Neuron (in vitro differentiated cells): Measurements from ENCODE around the gene PURB.
A peak's percentile ranks its signal among the peaks of the same experiment; 100 is the strongest.
"Not testable (repeated sequence)": the region's sequence is repeated elsewhere in the genome, so short reads cannot be mapped to it uniquely, and the experiment has no call there.

Source experiments
- H2AFZ ChIP-seq: one replicate; pipeline ENCODE4 v1.6.1; 2013; ENCODE audit warnings: low read depth, mild to moderate bottlenecking, inconsistent platforms, low read length, moderate library complexity
- H3K27me3 ChIP-seq: one replicate; pipeline ENCODE4 v1.6.1; 2013; ENCODE audit warnings: low read length; ENCODE audit not compliant: insufficient read depth
- H3K36me3 ChIP-seq: one replicate; pipeline ENCODE4 v1.6.1; 2013; ENCODE audit warnings: low read length; ENCODE audit not compliant: insufficient read depth
- H3K4me1 ChIP-seq: one replicate; pipeline ENCODE4 v1.6.1; 2013; ENCODE audit warnings: low read length; ENCODE audit not compliant: insufficient read depth
- H3K4me3 ChIP-seq: 2 replicates; pipeline ENCODE4 v1.5.1; 2013; ENCODE audit warnings: mild to moderate bottlenecking, low read length, moderate library complexity
- H3K9me3 ChIP-seq: one replicate; pipeline ENCODE4 v1.6.1; 2013; ENCODE audit warnings: low read length

PURB gene

DNA sequence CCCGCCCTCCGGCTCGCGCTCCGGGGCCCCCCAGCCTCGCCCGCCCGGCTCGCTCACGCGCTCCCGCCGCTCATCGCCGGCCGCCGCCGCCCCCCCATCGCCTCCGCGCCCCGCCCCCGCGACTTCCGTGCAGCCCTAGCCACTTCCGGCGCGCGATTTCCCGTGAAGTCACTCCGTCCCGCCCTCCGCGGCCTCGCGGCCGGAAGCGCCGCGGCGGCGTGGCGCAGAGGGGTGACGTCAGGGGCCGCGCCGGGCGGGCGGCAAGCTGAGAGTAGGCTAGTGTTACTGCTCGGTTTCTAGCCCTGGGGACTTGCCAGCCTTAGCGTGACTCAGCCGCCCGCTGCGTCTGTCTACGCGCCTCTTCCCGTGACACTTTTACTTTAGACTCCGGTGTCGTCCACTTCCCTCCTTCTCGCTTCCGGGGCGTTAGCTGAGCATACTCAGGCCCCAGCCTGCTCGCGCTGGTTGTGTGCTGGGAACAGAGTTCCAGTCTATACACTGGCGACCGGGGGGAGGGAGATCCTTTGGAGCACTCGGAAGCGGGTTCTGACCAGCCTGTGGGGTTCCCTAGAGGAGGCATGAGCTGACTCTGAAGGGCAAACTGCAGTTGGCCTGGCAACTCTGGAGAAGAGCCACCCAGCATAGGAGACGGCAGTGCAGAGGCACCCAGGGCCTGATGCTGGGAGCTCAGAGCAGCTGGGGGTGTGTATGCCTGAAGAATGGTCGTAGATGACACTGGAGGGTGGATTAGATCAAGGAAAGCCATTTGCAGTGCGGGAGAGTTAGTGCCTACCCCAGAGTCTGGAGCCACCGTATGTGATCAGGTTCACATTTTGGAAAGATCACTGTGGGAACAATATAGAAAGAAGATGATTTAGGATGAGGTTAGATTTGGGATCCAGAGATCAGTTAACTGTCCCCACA is at the start of gene PURB:
TSS of gene PURB (minus strand) at position 137 of the 924 bp plus-strand sequence. CDS start 182 bp downstream, outside the sequence.
- Histone ChIP-seq H3K9me3 (no peaks in the 10 kb centered on the region), H2AFZ (peak within 1 kb of the TSS; percentile 49), H3K27me3 (no peaks in the 10 kb centered on the region), H3K4me1 (peaks cover 38% of the 10 kb centered on the region), H3K4me3 (peak within 1 kb of the TSS; percentile 87), H3K36me3 (peaks cover 19% of the 10 kb centered on the region)

DNA sequence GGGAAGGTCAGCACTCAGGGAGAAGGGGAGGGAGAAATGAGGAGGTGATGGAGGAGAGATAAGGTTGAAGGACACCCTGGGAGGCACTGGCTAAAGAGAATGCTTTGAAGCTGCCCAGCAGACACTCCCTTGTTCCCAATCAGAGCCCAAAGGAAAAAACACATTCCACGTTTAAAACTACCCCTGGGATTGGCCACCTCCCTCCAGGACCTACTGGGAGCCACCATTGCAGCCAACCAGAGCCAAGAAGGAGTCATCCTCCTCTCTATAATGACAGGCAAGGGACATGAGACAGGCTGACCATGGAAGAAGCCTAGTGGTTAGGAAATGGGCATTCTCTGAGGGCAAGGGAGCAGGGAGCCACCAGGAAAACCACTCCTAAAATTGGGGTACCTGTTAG is 49.7 kb upstream of the PURB start:
- H3K9me3 ChIP-seq, result no peaks in the 10 kb centered on the region
- peaks cover 20% of the 10 kb centered on the region for H3K27me3 ChIP-seq
- no peak overlapping the region for H2AFZ ChIP-seq
- no peaks in the 10 kb centered on the region for H3K36me3 ChIP-seq
- H3K4me3 ChIP-seq, result no peak overlapping the region
- H3K4me1 ChIP-seq, result no peaks in the 10 kb centered on the region

DNA sequence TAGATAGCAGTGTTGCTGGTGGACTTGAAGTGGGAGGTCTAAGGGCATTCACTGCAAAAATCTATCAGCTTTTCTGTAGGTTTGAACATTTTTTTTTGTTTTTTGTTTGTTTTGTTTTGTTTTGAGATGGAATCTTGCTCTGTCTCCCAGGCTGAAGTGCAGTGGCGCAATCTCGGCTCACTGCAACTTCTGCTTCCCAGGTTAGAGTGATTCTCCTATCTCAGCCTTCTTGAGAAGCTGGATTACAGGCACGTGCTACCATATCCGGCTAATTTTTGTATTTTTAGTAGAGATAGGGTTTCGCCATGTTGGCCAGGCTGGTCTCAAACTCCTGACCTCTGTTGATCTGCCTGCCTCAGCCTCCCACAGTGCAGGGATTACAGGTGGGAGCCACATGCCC is 49.2 kb upstream of the PURB start:
- H3K9me3 ChIP-seq, H2AFZ ChIP-seq, H3K4me1 ChIP-seq, H3K4me3 ChIP-seq, H3K36me3 ChIP-seq: not testable (repeated sequence)
- H3K27me3 ChIP-seq, result peaks cover 20% of the 10 kb centered on the region

DNA sequence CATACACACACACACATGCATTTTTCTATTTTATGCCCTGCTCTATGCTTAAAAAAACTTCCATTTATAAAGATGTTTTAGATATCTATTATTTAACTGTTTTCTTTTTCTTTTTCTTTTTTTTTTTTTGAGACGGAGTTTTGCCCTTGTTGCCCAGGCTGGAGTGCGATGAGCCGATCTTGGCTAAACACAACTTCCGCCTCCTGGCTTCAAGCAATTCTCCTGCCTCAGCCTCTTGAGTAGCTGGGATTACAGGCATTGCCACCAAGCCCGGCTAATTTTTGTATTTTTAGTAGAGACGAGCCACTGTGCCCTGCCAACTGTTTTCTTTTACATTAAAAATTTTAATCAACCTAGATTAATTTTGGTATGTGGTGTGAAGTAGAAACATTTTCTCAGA is 45.6 kb upstream of the PURB start:
- H3K36me3 ChIP-seq, result no peaks in the 10 kb centered on the region
- peaks cover 4% of the 10 kb centered on the region for H3K27me3 ChIP-seq
- no peaks in the 10 kb centered on the region for H3K9me3 ChIP-seq
- H3K4me3 ChIP-seq, result no peak overlapping the region
- H2AFZ ChIP-seq, result no peak overlapping the region
- no peaks in the 10 kb centered on the region for H3K4me1 ChIP-seq

DNA sequence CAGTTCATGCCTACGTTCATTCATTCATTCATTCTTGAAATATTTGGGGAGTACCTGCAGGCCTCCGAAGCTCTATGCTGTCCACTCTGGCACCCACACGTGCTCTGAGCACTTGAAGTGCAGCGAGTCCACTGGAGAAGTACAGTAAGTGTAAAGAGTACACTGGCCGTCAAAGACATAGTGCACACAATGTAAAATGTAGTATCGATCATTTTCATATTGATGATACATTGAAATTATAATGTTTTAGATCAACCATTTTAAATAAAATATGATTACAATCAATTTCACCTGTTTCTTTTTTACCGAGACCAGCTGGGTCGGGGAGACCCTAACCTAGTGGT is 37.0 kb upstream of the PURB start:
- peaks cover 2% of the 10 kb centered on the region for H3K9me3 ChIP-seq
- H3K4me1 ChIP-seq, result no peaks in the 10 kb centered on the region
- H2AFZ ChIP-seq, result no peak overlapping the region
- H3K4me3 ChIP-seq, result no peak overlapping the region
- H3K27me3 ChIP-seq, result no peaks in the 10 kb centered on the region
- no peaks in the 10 kb centered on the region for H3K36me3 ChIP-seq

DNA sequence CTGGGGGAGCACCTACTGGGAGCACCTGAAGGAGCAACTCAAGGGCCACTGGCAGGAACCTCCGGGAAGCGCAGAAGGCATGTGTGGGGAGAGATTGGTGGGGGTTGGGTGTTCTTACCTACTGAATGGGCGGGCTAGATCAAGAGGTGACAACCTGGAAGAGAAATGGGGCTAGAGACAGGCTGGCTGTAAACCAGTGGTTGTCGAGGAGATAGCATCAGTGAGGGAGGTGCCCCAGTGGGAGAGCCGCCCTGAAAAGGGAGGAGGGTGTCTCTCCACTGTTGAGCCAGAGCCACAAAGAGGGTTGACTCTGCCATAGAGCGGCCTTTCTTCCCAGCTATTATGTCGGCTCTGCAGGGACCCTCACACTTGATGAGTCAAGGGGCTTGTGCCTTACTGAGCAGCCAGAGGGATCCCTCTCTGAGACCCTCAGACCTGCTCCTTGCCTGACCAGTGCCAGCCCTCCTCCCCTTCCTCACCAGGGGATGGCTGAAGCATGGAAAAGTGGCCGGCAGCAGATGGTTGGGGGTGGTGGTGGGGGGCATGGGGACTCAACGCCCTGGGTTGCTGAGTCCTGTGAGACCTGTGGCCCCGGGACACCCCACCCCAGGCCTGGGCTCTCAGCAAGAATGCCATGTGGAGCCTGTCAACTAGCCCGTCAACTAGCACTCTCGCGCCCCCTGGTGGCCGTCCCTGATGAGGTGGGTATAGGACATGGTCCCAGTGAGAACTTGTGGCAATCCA is 36.4 kb upstream of the PURB start:
- no peaks in the 10 kb centered on the region for H3K36me3 ChIP-seq
- no peak overlapping the region for H2AFZ ChIP-seq
- no peaks in the 10 kb centered on the region for H3K27me3 ChIP-seq
- H3K4me1 ChIP-seq, result no peaks in the 10 kb centered on the region
- peaks cover 2% of the 10 kb centered on the region for H3K9me3 ChIP-seq
- no peak overlapping the region for H3K4me3 ChIP-seq

DNA sequence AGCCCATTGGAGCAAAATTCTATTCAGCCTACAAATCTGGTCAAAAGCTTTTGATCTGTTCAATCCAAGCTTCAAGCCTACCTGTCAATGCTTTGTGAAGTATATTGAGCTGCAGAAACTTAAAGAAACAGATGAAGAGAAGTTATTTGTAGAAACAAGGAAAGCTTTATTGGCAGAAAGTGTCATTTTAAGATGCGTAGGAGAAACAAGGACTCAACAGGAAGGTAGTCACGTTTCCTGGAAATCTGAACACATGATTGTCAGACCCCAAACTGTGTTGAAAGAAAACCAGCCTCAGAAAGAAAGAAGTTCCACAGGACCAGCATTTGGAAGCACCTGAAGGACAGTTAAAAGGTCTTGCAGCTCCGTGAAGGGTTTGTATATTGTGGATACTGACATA is 34.8 kb upstream of the PURB start:
- Histone ChIP-seq H3K4me3 (no peak overlapping the region), H3K36me3 (no peaks in the 10 kb centered on the region), H3K27me3 (no peaks in the 10 kb centered on the region), H3K4me1 (peaks cover 2% of the 10 kb centered on the region), H3K9me3 (peaks cover 2% of the 10 kb centered on the region), H2AFZ (no peak overlapping the region)

DNA sequence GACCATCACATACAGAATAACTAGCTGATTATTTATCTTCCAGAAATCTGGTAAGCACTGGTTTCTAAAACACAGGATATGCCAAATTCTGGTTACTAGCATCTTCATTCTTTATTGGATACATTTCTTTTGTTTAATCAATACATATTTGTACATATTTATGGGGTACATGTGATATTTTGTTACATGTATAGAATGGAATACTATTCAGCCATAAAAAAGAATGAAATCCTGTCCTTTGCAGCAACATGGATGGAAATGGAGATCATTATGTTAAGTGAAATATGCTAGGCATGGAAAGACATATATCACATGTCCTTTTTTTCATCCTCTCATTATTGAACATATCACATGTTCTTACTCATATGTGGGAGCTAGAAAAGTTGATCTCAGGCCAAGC is 32.7 kb upstream of the PURB start:
- H3K36me3 ChIP-seq, result no peaks in the 10 kb centered on the region
- no peak overlapping the region for H2AFZ ChIP-seq
- H3K4me3 ChIP-seq, result no peak overlapping the region
- H3K9me3 ChIP-seq, result peaks cover 2% of the 10 kb centered on the region
- no peaks in the 10 kb centered on the region for H3K27me3 ChIP-seq
- H3K4me1 ChIP-seq, result peaks cover 5% of the 10 kb centered on the region

DNA sequence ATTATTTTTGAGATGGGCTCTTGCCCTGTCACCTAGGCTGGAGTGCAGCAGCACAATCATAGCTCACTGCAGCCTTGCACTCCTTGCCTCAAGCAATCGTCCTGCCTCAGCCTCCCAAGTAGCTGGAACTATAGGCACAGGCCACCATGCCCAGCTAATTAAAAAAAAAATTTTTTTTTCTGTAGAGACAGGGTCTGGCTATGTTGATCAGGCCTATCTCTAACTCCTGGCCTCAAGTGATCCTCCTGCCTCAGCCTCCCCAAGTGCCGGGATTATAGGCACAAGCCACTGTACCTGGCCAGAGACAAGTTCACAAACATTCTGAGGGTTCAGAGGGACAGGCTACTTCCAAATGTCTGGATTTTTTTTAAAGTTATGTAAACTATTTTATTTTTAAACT is 32.1 kb upstream of the PURB start:
- Histone ChIP-seq H3K4me3 (no peak overlapping the region), H3K36me3 (no peaks in the 10 kb centered on the region), H3K4me1 (peaks cover 5% of the 10 kb centered on the region)

DNA sequence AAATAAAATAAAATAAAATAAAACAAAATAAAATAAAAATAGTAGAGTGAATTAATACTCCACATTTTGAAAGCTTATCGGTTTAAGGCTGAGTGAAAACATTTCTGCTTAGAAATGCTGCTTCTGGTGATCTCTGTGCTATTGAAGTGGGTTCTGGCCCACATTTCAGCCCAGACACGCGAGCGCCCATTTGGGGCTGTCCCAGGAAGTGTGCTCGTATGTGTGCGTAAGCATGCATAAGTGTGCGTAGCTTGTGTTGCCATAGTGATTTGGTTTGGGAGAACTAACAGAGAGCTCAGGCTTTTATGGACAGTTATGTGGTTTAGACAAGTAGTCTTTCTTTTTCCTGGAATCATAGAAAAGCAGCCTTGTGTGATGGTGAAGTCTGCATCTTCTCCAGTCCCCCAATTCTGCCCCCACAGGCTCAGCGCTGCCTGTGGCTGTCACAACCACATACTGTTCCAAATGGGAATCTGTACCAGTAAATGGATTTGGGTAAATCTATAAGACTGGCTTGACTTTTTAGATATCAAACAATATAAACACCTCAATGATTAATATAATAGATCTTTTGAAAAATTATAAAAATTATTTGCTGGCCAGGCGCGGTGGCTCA is 29.8 kb upstream of the PURB start:
- Histone ChIP-seq H3K4me1 (peaks cover 5% of the 10 kb centered on the region), H3K27me3 (no peaks in the 10 kb centered on the region), H3K4me3 (no peak overlapping the region), H3K9me3 (no peaks in the 10 kb centered on the region), H2AFZ (no peak overlapping the region), H3K36me3 (no peaks in the 10 kb centered on the region)

More for the DNA sequence above, 32.1 kb upstream of the PURB start:
- Histone ChIP-seq H3K9me3 (peaks cover 2% of the 10 kb centered on the region), H2AFZ (no peak overlapping the region), H3K27me3 (no peaks in the 10 kb centered on the region)

DNA sequence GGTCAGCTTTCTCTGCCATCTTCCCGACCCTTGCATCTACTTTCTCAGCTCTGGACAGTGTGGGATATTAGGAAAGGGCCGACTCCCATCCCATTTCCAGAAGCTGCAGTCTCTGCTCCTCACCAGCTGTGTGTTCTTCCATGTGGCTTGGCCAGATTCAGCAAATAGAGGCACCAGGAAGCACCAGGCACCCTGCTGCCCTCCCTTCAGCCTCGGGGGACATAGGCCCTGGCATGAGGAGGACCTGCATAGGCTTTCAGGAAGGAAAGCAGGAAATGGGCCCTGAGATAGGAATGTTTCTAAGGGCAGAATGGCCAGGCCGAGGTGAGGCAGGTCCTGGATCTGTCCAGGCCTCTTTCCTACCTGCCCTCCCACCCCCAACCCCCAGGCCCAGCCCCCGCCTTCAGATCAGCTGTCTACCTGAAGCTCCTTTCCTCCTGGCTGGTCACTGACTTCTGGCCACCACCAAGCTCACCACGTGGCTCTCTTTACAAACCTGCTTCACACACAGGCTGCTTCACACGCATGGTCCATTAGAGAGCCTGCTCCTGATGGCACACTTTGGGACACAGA is 27.5 kb upstream of the PURB start:
- Histone ChIP-seq H2AFZ (no peak overlapping the region), H3K4me1 (peaks cover 5% of the 10 kb centered on the region), H3K4me3 (no peak overlapping the region), H3K9me3 (no peaks in the 10 kb centered on the region), H3K36me3 (no peaks in the 10 kb centered on the region), H3K27me3 (no peaks in the 10 kb centered on the region)

DNA sequence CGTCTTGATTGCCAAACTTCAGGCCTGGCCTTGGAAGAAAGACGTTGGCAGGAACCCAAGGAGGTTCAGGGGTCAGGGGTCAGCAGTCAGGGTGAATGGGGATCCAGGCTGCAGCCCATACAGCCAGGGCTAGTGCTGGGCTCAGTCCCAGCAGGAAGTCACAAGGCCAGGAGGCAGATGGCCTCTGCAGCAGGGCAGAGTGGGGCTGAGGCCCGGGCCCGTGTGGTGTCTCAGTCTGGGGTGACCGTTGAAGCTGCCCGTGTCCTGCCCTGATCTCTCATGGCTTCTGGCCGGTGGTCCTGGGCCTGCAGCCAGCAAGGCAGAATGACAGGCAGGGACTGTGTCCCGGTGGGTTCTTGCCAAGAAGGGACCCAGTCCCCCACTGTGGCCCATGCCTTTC is 26.6 kb upstream of the PURB start:
- no peaks in the 10 kb centered on the region for H3K36me3 ChIP-seq
- peaks cover 5% of the 10 kb centered on the region for H3K4me1 ChIP-seq
- no peak overlapping the region for H3K4me3 ChIP-seq

More for the DNA sequence above, 26.6 kb upstream of the PURB start:
- no peak overlapping the region for H2AFZ ChIP-seq
- no peaks in the 10 kb centered on the region for H3K27me3 ChIP-seq
- no peaks in the 10 kb centered on the region for H3K9me3 ChIP-seq
